Endothelial cell of umbilical vein (primary cell): ENCODE data around the gene TFDP1. TPM values are rescaled to one million over a fixed set of nuclear protein-coding genes. Genes with fewer than 3 reads are reported as not detected.

Experiments used
- BruUV-seq: library from RNA; stranded (reverse); fragments of 400-500 nt; replicated peaks from 2 replicates; lab custom pipeline; 2021; lab: Mats Ljungman, UMichigan
- CTCF ChIA-PET: fragments of 300-600, 350-600 bp; sonication (Branson Sonifier 250); formaldehyde crosslinking; loops from one replicate; lab custom pipeline; 2021; ENCODE audit warnings: antibody characterized with exemption, inconsistent platforms; lab: Charles Lee
- POLR2A ChIA-PET: fragments of 300-600, 350-600 bp; sonication (Branson Sonifier 250); formaldehyde crosslinking; loops from one replicate; lab custom pipeline; 2021; ENCODE audit warnings: antibody characterized with exemption, inconsistent platforms; lab: Charles Lee
- DNase-seq: peaks from one replicate; pipeline ENCODE4 v3.0.0-alpha.2; 2011; ENCODE audit warnings: low read depth, low spot score
- FAIRE-seq: peaks from 2 replicates; lab custom pipeline; 2011; peaks lifted over from hg19 to GRCh38; lab: Jason Lieb, UNC
- H2AFZ ChIP-seq: 2 replicates; pipeline ENCODE4 v1.6.0; 2012; ENCODE audit warnings: low read depth, low read length, control low read depth, inconsistent platforms
- H3K27ac ChIP-seq: 2 replicates; pipeline ENCODE4 v1.5.1; 2011; ENCODE audit warnings: low read depth, mild to moderate bottlenecking, control low read depth, low read length, moderate library complexity; ENCODE audit not compliant: insufficient read depth
- H3K27me3 ChIP-seq, 2 experiments: 2 replicates each; pipeline versions ENCODE4 v1.6.0 to v1.6.1; 2011; ENCODE audit warnings: low read length in 2 of 2, mixed read lengths in 1 of 2; ENCODE audit not compliant: control insufficient read depth in 2 of 2, insufficient read depth in 2 of 2
- H3K36me3 ChIP-seq, 2 experiments: 2 replicates in 1 of 2; 3 replicates in 1 of 2; pipeline ENCODE4 v1.5.1; 2011; ENCODE audit warnings: low read length in 2 of 2, mild to moderate bottlenecking in 1 of 2, moderate library complexity in 1 of 2; ENCODE audit not compliant: control insufficient read depth in 2 of 2, insufficient read depth in 2 of 2; ENCODE audit errors: extremely low read depth in 1 of 2
- H3K4me1 ChIP-seq: 3 replicates; pipeline ENCODE4 v1.5.1; 2011; ENCODE audit warnings: mild to moderate bottlenecking, low read length; ENCODE audit not compliant: control insufficient read depth, insufficient read depth; ENCODE audit errors: extremely low read depth
- H3K4me2 ChIP-seq: 2 replicates; pipeline ENCODE4 v1.6.1; 2011; ENCODE audit warnings: low read length, control low read depth, mixed read lengths; ENCODE audit not compliant: insufficient read depth
- H3K4me3 ChIP-seq, 3 experiments: fragments of 200-600 bp in 1 of 3; sonication (generic), shearing (Covaris generic) in 1 of 3; replicated peaks in 1 of 3; 2 replicates each; pipeline ENCODE4 v1.5.1; 2011 to 2016; ENCODE audit warnings: control low read depth in 3 of 3, low read length in 3 of 3, mild to moderate bottlenecking in 2 of 3, inconsistent platforms in 1 of 3, low read depth in 1 of 3, moderate library complexity in 1 of 3; ENCODE audit not compliant: insufficient read depth in 1 of 3
- H3K79me2 ChIP-seq: 2 replicates; pipeline ENCODE4 v1.6.0; 2012; ENCODE audit warnings: low read length, inconsistent platforms; ENCODE audit not compliant: control insufficient read depth, insufficient read depth
- H3K9ac ChIP-seq: replicated peaks from 2 replicates; pipeline ENCODE3; 2011; ENCODE audit warnings: low read length, control low read depth; ENCODE audit not compliant: insufficient read depth; ENCODE audit errors: extremely low read depth
- H3K9me1 ChIP-seq: replicated peaks from 3 replicates; pipeline ENCODE4 v1.6.0; 2011; ENCODE audit warnings: mild to moderate bottlenecking, low read length; ENCODE audit not compliant: control insufficient read depth, insufficient read depth; ENCODE audit errors: extremely low read depth
- H3K9me3 ChIP-seq: replicated peaks from 2 replicates; pipeline ENCODE4 v1.5.1; 2012; ENCODE audit warnings: low read length, inconsistent platforms; ENCODE audit not compliant: control insufficient read depth, insufficient read depth
- H4K20me1 ChIP-seq: replicated peaks from 2 replicates; pipeline ENCODE3; 2011; ENCODE audit warnings: mild to moderate bottlenecking, low read length; ENCODE audit not compliant: control insufficient read depth, insufficient read depth; ENCODE audit errors: extremely low read depth
- EZH2 ChIP-seq: IDR thresholded peaks from 2 replicates; pipeline ENCODE4 v1.6.1; 2012; ENCODE audit warnings: borderline replicate concordance, low read depth, mild to moderate bottlenecking, moderate library complexity, low read length, inconsistent platforms; ENCODE audit not compliant: severe bottlenecking
- GATA2 ChIP-seq: IDR thresholded peaks from 2 replicates; pipeline ENCODE4 v1.7.0; 2011; ENCODE audit warnings: low read depth, mild to moderate bottlenecking, moderate library complexity, mixed read lengths, low read length; ENCODE audit not compliant: insufficient read length, insufficient read depth
- JUN ChIP-seq: IDR thresholded peaks from 2 replicates; pipeline ENCODE4 v1.6.1; 2011; ENCODE audit warnings: borderline replicate concordance, low read depth; ENCODE audit not compliant: insufficient read length, insufficient read depth
- MYC ChIP-seq: IDR thresholded peaks from one replicate; pipeline ENCODE4 v1.6.1; 2011; ENCODE audit warnings: mild to moderate bottlenecking, low read depth, low read length
- POLR2AphosphoS5 ChIP-seq: IDR thresholded peaks from 2 replicates; pipeline ENCODE4 v1.6.1; 2012; ENCODE audit warnings: low read depth, mild to moderate bottlenecking, control low read depth, low read length, moderate library complexity; ENCODE audit not compliant: insufficient read depth
- dilution Hi-C: fragments of 300-500 bp; cut with MboI; formaldehyde crosslinking; loops from one replicate; pipeline ENCODE4 v1.15.0; 2019; ENCODE audit warnings: low sequenced_read_pairs; ENCODE audit not compliant: extremely low pct_ligation_motif_present
- intact Hi-C: fragments of 100-400 bp; cut with micrococcal nuclease; formaldehyde crosslinking; loops from one replicate; pipeline ENCODE4 v1.10.0; 2022
- polyA plus RNA-seq, 4 experiments: library from polyadenylated mRNA; depleted of rRNA in 3 of 4; stranded (reverse) in 3 of 4; unstranded in 1 of 4; fragments of >200 nt; gene quantifications; 2 replicates each; pipeline versions ENCODE4 v1.2.1 to v1.2.3, GENCODE V29; 2011 to 2012; ENCODE audit warnings: missing spikeins in 1 of 4
- total RNA-seq: library from RNA; stranded (reverse); gene quantifications from 2 replicates; pipeline ENCODE4 v1.2.3, GENCODE V29; 2021
- TF ChIP-seq, protein P1 (sequence below), 2 donors: IDR thresholded peaks; 1 replicate in 1 of 2; 2 replicates in 1 of 2; pipeline ENCODE4 v1.5.1; 2011; ENCODE audit warnings: low read length in 2 of 2, mild to moderate bottlenecking in 2 of 2, moderate library complexity in 2 of 2, control low read depth in 1 of 2, inconsistent platforms in 1 of 2, low read depth in 1 of 2; ENCODE audit not compliant: insufficient read depth in 1 of 2; ENCODE audit errors: extremely low read depth in 1 of 2

Gene TFDP1
- total and polyA plus RNA-seq, 2 donors (not counting 3 experiments of a cell fraction or from before 2014, with no cell fraction given) = 64.3 to 137 TPM

DNA sequence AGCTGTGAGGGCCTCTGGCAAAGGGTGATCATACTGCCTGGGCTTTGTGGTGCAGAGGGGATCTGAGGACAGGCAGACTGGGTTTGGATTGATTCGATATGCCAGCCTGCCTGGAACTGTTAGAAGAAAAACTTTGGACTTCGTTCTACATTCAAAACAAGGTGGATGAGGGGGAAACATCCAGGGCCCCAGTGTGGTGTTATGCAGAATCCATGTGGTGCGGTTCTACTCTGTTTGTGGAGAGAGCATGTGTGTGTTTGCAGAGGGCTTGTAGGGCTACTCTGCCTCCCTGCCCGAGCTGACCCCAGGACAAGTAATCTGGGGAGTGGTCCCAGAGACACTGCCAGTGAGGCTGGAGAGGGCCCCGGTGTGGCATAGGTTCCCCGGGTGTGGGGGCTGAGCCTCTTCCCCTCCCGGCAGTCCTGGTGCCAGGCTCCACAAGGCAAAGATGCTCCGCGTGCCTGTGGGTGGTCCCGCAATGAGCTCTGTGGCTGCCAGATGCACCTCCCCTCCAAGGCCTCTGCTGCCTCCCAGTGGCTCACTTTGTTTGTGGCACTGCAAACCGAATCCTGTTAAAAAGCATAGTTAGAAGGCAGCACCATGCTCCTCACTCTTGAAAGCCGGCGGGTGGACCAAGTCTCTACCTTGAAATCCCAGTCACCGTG, 22.3 kb upstream of the TFDP1 start:
- no peak overlapping the region for H3K4me2 ChIP-seq
- H3K9me3 ChIP-seq = no peaks in the 10 kb centered on the region
- H3K4me3 ChIP-seq = no peak overlapping the region
- DNase-seq (peak; percentile 73), FAIRE-seq (peak; percentile 87)
- intact Hi-C loops = loop anchor here (1.0 to 10.0 kb wide), 4 partner anchors 71 to 287 kb away; a partner anchor contains a TSS
- H3K9me1 ChIP-seq = no peaks in the 10 kb centered on the region
- no peaks in the 10 kb centered on the region for H4K20me1 ChIP-seq
- no peaks in the 10 kb centered on the region for H3K36me3 ChIP-seq
- TF ChIP-seq, protein P1, sequence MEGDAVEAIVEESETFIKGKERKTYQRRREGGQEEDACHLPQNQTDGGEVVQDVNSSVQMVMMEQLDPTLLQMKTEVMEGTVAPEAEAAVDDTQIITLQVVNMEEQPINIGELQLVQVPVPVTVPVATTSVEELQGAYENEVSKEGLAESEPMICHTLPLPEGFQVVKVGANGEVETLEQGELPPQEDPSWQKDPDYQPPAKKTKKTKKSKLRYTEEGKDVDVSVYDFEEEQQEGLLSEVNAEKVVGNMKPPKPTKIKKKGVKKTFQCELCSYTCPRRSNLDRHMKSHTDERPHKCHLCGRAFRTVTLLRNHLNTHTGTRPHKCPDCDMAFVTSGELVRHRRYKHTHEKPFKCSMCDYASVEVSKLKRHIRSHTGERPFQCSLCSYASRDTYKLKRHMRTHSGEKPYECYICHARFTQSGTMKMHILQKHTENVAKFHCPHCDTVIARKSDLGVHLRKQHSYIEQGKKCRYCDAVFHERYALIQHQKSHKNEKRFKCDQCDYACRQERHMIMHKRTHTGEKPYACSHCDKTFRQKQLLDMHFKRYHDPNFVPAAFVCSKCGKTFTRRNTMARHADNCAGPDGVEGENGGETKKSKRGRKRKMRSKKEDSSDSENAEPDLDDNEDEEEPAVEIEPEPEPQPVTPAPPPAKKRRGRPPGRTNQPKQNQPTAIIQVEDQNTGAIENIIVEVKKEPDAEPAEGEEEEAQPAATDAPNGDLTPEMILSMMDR (IDR thresholded peaks at IDR 0.05; ENCODE audit: extremely low read depth in 1 of 2, insufficient read depth in 1 of 2, low read depth in 1 of 2, low read length in 2 of 2) = peak; percentile 78 to 91
- TF ChIP-seq GATA2 = no peak
- TF ChIP-seq EZH2 = no peak
- TF ChIP-seq JUN = no peak
- no peak for TF ChIP-seq POLR2AphosphoS5
- TF ChIP-seq MYC = no peak
- no peaks in the 10 kb centered on the region for H3K27me3 ChIP-seq
- ChIA-PET CTCF (interaction anchor here (0.6 to 3.9 kb wide), 39 partner anchors 8 to 619 kb away, joined by 3 to 70 read pairs (median 5); partner anchors contain the start of gene DCUN1D2), POLR2A (no interaction called here)
- no TSS peak for BruUV-seq
- no peak overlapping the region for H3K9ac ChIP-seq
- no peaks in the 10 kb centered on the region for H3K4me1 ChIP-seq
- dilution Hi-C loops = no loop called here
- H3K79me2 ChIP-seq = no peaks in the 10 kb centered on the region
- no peak overlapping the region for H3K27ac ChIP-seq
- no peak overlapping the region for H2AFZ ChIP-seq
